Chondrocyte (in vitro differentiated cells): ENCODE data around the gene ADH7. TPM values are rescaled to one million over a fixed set of nuclear protein-coding genes. Genes with fewer than 3 reads are reported as not detected.

Experiments used
- DNase-seq: peaks from one replicate; pipeline ENCODE4 v3.0.0; 2021; ENCODE audit warnings: mixed read lengths, low spot score
- H3K27ac Mint-ChIP-seq: one replicate; pipeline ENCODE4 v1.8.0; 2021; ENCODE audit warnings: mild to moderate bottlenecking, moderate library complexity, mixed read lengths; ENCODE audit not compliant: unreplicated experiment
- H3K27me3 Mint-ChIP-seq: 2 replicates; pipeline ENCODE4 v1.8.0; 2021; ENCODE audit warnings: low read depth, mixed read lengths
- H3K36me3 Mint-ChIP-seq: 2 replicates; pipeline ENCODE4 v1.8.0; 2021; ENCODE audit warnings: low read depth, mixed read lengths
- H3K4me1 Mint-ChIP-seq: 2 replicates; pipeline ENCODE4 v1.8.0; 2021; ENCODE audit warnings: low read depth, mild to moderate bottlenecking, mixed read lengths
- H3K4me3 Mint-ChIP-seq: one replicate; pipeline ENCODE4 v1.8.0; 2021; ENCODE audit warnings: mild to moderate bottlenecking, moderate library complexity, mixed read lengths; ENCODE audit not compliant: unreplicated experiment
- H3K9me3 Mint-ChIP-seq: 2 replicates; pipeline ENCODE4 v1.8.0; 2021; ENCODE audit warnings: low read depth, mixed read lengths
- long read RNA-seq: library from polyadenylated mRNA; stranded (forward); transcript quantifications from one replicate; pipeline ENCODE4 v2.0.0, GENCODE V29; 2021
- total RNA-seq: library from RNA; stranded (reverse); gene quantifications from 3 replicates; pipeline ENCODE4 v1.2.1, GENCODE V29; 2021
- TF ChIP-seq, protein P1 (sequence below): fragments of 200-600 bp; sonication (generic); IDR thresholded peaks from 2 replicates; pipeline ENCODE4 v1.5.0; 2021; ENCODE audit warnings: antibody characterized with exemption, mild to moderate bottlenecking, moderate library complexity

ADH7 gene
- not detected in 3 replicates for total RNA-seq
- long read RNA-seq = 0 reads

DNA sequence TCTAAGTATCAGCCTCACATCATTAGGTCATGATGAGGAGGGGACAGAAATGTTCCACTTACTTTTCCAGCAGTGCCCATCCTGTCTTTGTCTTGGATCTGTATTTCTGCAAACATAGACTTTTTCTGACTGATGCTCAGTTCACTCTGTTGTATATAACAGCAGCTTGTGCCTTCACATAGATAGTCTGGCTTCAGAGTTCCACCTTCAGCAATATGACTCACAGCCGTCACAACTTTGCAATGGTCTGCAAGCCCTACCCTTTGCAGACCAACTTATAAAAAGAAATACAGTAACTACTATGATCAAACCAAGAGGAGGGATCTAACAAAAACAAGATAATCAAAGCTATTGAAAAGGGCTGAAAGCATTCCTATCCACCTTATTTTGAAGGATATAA, at the start of gene ADH7:
ADH7 (minus strand) TSS at position 189 of the 400 bp plus-strand sequence; CDS start at position 80, 109 bp downstream.
- TF ChIP-seq, protein P1, sequence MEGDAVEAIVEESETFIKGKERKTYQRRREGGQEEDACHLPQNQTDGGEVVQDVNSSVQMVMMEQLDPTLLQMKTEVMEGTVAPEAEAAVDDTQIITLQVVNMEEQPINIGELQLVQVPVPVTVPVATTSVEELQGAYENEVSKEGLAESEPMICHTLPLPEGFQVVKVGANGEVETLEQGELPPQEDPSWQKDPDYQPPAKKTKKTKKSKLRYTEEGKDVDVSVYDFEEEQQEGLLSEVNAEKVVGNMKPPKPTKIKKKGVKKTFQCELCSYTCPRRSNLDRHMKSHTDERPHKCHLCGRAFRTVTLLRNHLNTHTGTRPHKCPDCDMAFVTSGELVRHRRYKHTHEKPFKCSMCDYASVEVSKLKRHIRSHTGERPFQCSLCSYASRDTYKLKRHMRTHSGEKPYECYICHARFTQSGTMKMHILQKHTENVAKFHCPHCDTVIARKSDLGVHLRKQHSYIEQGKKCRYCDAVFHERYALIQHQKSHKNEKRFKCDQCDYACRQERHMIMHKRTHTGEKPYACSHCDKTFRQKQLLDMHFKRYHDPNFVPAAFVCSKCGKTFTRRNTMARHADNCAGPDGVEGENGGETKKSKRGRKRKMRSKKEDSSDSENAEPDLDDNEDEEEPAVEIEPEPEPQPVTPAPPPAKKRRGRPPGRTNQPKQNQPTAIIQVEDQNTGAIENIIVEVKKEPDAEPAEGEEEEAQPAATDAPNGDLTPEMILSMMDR = no peak
- no peak within 1 kb of the TSS for H3K27ac Mint-ChIP-seq
- no peak for DNase-seq

DNA sequence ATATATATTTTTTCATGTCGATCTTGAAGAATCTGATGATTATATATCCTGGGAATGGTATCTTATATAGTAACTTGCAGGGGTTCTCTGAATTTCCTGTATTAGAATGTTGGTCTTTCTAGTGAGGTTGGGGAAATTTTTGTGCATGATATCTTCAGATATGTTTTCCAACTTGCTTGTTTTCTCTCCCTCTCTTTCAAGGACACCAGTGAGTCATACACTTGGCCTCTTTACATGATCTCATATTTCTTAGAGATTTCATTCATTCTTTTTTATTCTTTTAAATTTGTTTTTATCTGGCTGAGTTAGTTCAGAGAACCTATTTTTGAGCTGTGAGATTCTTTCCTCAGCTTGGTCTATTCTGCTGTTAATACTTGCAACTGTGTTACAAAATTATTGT, 48.5 kb upstream of the ADH7 start:
- Mint-ChIP-seq H3K4me3 (no peak overlapping the region), H3K9me3 (peaks cover 48% of the 10 kb centered on the region), H3K36me3 (peaks cover 5% of the 10 kb centered on the region), H3K4me1 (no peaks in the 10 kb centered on the region), H3K27ac (no peak overlapping the region), H3K27me3 (peaks cover 15% of the 10 kb centered on the region)
- no peak for DNase-seq
- TF ChIP-seq, protein P1 = no peak

More for the DNA sequence above, at the start of gene ADH7:
- H3K27me3 Mint-ChIP-seq = no peaks in the 10 kb centered on the region
- no peaks in the 10 kb centered on the region for H3K4me1 Mint-ChIP-seq
- H3K36me3 Mint-ChIP-seq = no peaks in the 10 kb centered on the region
- no peaks in the 10 kb centered on the region for H3K9me3 Mint-ChIP-seq
- H3K4me3 Mint-ChIP-seq = no peak within 1 kb of the TSS

DNA sequence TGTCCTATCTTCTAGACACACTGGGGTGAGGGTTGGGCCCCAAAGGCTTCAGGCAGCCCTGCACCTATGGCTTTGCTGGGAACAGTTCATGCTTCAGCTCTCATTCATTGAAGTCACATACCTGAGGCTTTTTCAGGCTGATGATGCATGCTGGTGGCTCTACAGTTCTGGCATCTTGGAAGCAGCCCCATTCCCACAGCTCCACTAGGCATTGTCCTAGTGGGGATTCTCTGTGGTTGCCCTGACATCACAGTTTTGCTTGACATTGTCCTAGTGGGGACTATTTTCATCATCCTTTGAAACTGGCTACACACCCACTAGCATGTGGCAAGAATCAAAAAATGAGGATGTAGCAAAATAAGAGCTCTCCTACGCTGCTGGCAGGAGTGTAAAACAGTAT, 38.0 kb upstream of the ADH7 start:
- no peaks in the 10 kb centered on the region for H3K36me3 Mint-ChIP-seq
- peaks cover 13% of the 10 kb centered on the region for H3K27me3 Mint-ChIP-seq
- H3K4me1 Mint-ChIP-seq = no peaks in the 10 kb centered on the region
- no peak overlapping the region for H3K27ac Mint-ChIP-seq
- H3K9me3 Mint-ChIP-seq = no peaks in the 10 kb centered on the region
- TF ChIP-seq, protein P1 = no peak
- no peak overlapping the region for H3K4me3 Mint-ChIP-seq
- DNase-seq = no peak

DNA sequence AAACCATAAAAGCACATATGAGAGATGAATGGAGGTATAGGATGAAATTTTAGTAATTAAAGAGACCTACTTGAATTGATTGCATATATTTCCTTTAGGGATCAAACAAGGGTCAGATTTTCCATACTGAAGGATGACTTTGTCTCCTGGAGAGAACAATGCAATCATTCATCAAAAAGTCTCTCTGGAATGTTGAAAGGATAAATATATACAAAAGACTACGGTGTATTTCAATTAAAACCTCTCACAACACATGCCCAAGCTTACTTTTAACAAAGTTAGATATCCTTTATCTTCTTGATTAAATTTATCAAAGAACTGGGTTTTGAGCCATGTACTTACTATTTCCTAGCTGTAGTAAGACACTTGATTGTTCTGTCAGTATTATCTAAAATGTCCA, 36.8 kb upstream of the ADH7 start:
- Mint-ChIP-seq H3K27ac (no peak overlapping the region), H3K4me3 (no peak overlapping the region), H3K9me3 (no peaks in the 10 kb centered on the region)

DNA sequence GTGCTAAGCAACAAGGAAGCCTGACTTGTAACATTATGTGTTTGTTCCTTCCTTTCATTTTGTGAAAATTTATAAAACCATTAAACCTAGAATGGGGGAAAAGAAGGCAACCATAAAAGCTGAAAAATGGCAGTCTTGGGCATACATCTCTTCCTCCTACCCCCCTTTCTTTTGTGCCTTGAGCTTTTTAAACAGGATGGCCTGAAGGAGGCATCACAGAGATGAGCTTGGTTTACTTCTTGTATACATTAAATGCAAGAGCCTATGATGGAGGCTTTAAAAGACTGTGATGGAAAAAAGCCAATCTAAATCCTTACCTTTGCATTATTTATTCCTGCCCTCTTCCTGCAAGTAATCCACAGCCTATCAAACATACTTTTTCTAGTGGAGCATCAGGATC, 36.2 kb upstream of the ADH7 start:
- H3K27me3 Mint-ChIP-seq = peaks cover 15% of the 10 kb centered on the region
- TF ChIP-seq, protein P1 = no peak
- no peak overlapping the region for H3K27ac Mint-ChIP-seq
- H3K4me1 Mint-ChIP-seq = no peaks in the 10 kb centered on the region
- no peak for DNase-seq
- no peak overlapping the region for H3K4me3 Mint-ChIP-seq
- H3K36me3 Mint-ChIP-seq = no peaks in the 10 kb centered on the region
- H3K9me3 Mint-ChIP-seq = no peaks in the 10 kb centered on the region

More for the DNA sequence above, 36.8 kb upstream of the ADH7 start:
- H3K36me3 Mint-ChIP-seq = no peaks in the 10 kb centered on the region
- no peak for DNase-seq
- TF ChIP-seq, protein P1 = no peak
- H3K27me3 Mint-ChIP-seq = peaks cover 15% of the 10 kb centered on the region
- no peaks in the 10 kb centered on the region for H3K4me1 Mint-ChIP-seq
